Activated CD8-positive, alpha-beta memory T cell treated with anti-CD3 and anti-CD28 coated beads for 1 hour (primary cell): ENCODE results near the gene SBSN.
"Not testable (repeated sequence)": the region's sequence is repeated elsewhere in the genome, so short reads cannot be mapped to it uniquely, and the experiment has no call there.

ENCODE experiments used
- DNase-seq, 2 donors: peaks; one replicate each; pipeline ENCODE4 v3.0.0-alpha.2; 2020; ENCODE audit warnings: low read depth in 1 of 2; ENCODE audit errors: extremely low read depth in 1 of 2

The SBSN gene

DNA sequence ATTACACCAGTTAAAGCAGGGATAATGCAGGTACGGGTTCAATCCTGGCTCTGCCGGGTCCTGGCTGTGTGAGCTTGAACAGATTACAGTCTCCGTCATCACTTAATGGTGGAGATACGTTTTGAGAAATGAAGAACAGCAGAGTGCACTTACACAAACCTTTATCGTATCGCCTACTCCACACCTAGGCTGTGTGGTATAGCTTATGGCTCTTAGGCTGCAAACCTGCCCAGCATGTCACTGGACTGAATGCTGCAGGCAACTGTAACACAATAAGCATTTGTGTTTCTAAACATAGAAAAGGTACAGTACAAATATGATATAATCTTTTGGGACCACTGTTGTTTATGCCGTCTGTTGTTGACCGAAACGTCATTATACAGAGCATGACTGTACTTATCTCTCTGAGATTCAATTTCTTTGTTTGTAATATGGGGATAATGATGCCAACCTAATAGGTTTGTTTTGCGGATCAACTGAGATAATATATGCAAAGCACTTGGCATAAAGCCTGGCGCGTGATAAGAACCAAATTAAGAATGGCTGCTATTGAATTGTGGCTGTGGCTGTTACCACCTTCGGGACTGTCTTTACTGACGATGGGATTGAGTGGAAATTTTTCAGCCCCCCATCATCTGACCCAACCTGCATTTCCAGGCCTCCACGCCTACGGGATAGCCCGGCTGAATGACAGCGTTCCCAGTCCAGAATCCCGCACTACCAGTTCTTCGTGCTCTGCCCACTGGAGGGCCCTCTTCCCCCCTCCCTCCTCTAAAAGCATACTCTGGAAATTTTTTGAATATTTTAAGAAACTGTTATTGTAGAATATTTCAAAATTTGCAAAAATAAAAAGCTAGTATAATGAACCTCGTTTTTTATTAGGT lies 49.1 kb downstream of the SBSN start:
- DNase-seq: no peak

DNA sequence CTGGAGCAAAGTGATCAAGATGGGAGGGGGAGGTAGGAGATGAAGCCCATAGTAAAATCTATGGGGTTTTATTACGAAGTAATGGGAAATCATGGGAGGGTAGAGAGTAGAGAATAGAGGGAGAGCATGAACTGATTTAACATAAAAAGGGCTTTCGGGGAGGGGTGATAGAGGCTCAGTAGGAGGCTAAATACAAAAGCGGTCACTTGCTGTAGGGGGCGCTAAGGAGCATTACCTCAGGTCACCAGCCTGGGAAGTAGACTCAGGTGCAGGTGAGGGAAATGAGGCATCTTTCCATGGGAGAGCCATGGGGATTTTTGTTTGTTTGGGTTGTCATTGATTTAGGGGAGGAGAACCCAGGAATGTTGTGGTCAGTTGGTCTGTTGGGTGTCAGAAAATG lies 52.0 kb downstream of the SBSN start:
- no peak for DNase-seq

DNA sequence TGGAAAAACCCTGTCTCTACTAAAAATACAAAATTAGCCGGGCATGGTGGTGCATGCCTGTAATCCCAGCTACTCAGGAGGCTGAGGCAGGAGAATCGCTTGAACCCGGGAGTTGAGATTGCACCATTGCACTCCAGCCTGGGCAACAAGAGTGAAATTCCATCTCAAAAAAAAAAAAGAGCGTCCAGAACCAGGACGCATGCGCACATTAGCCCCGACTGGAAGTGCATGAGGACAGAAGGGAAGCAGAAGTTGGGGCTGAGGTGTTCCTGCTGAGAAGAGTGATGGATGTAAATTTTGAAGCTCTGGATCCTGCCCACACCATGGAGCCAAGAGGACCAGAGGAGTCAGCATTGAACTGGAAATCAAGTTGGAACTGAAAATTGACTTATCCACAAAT lies 53.5 kb downstream of the SBSN start:
- DNase-seq: not testable (repeated sequence)

DNA sequence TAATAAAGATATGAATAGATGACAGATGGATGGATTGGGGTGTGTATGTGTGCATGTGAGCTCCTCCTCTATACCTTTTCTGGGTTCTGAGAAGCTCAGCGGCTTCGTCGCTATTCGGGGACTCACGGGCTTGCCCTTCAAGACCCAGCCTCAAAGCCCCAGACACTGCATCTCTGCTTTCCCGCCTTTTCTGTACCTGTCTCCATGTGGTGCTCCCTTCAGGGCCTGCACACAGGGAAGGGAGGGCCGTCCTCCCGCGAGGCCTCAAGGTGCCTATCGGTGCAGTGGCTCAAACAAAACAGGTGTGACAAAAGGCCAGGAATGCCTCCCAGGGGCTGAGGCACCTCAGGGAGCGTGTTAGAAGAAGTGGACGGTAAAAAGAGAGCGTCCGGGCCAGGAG lies 54.0 kb downstream of the SBSN start:
- DNase-seq: no peak
